Measurements from ENCODE around the gene STRIP1. TPM values are rescaled to one million over a fixed set of nuclear protein-coding genes. Genes with fewer than 3 reads are reported as not detected.

STRIP1 gene
- total RNA-seq, 4 donors from 2014 or later = 21.7 to 50.3 (median 33.0) TPM

DNA sequence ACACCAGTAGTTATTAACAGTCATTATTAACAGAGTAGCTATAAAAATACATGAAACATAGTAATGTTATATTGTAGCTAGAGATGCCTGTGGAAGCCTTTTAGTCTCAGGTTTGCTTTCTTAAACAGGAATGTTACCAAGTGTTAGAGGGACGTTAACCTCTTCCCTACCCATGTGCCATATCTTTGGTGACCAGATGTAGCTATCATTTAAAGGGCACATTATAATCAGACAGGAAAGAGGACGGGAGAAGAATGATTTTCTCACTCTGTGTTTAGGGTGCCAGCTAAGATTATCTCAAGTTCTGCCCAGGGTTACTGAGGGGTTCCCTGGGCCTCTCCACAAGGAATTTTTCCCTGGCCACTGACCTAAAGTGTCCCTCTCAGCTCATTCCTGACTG, 57.0 kb downstream of the STRIP1 start:
- TF ChIP-seq, protein P1, sequence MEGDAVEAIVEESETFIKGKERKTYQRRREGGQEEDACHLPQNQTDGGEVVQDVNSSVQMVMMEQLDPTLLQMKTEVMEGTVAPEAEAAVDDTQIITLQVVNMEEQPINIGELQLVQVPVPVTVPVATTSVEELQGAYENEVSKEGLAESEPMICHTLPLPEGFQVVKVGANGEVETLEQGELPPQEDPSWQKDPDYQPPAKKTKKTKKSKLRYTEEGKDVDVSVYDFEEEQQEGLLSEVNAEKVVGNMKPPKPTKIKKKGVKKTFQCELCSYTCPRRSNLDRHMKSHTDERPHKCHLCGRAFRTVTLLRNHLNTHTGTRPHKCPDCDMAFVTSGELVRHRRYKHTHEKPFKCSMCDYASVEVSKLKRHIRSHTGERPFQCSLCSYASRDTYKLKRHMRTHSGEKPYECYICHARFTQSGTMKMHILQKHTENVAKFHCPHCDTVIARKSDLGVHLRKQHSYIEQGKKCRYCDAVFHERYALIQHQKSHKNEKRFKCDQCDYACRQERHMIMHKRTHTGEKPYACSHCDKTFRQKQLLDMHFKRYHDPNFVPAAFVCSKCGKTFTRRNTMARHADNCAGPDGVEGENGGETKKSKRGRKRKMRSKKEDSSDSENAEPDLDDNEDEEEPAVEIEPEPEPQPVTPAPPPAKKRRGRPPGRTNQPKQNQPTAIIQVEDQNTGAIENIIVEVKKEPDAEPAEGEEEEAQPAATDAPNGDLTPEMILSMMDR (IDR thresholded peaks at IDR 0.05; ENCODE audit: low read depth) = no peak

DNA sequence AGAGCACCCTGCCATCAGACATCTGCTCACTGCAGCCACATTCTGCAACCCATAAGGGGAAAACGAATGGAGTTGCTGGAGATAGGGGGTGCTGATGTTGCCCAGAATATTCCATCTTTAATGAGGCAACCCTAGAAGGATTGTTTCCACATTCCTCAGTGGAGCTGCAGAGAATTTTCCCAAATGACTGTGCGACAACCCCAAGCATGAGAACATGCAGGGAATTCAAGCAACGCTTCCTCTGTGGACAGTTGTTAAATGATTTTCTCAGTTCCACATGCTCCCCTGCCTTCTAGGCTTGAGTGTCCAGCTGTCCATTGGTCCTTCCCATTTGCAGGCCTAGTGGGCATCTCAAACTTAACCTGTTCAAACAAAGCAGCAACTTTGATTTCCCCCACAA, 57.4 kb downstream of the STRIP1 start:
- TF ChIP-seq, protein P1 (IDR thresholded peaks at IDR 0.05; ENCODE audit: low read depth) = no peak

- TF ChIP-seq, protein P1 (IDR thresholded peaks at IDR 0.05; ENCODE audit: low read depth) = no peak
Measured at GRCh38 chr1:110092991-110093390, 58.6 kb downstream of the STRIP1 start.

GRCh38 chr1:110094931-110095654, 60.7 kb downstream of the STRIP1 start:
- TF ChIP-seq, protein P1 (IDR thresholded peaks at IDR 0.05; ENCODE audit: low read depth) = no peak

GRCh38 chr1:110097507-110098221, 63.2 kb downstream of the STRIP1 start:
- TF ChIP-seq, protein P1 (IDR thresholded peaks at IDR 0.05; ENCODE audit: low read depth) = no peak

GRCh38 chr1:110098222-110099026, 64.0 kb downstream of the STRIP1 start:
- TF ChIP-seq, protein P1 (IDR thresholded peaks at IDR 0.05; ENCODE audit: low read depth) = no peak

DNA sequence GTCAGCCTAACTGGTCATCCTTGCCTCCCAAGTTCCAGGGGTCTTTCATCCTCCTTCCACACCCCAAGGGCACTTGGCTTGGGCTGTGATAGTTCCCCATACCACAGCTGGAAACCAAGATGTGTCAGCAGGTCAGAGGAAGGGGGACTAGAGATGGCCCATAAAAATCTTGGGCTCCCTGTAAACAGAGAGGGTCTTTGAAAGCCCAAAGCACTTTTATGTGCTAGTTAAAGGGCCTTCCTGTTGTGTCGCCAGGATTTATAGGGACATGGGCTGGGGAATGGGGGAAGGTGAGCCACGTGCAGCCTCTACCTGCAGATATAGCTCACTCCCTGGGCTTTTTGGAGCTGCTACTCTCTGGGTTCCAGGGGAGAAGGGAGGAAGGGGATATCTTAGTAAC, 65.9 kb downstream of the STRIP1 start:
- TF ChIP-seq, protein P1 (IDR thresholded peaks at IDR 0.05; ENCODE audit: low read depth) = no peak

All from subcutaneous adipose tissue (tissue), 4 donors.